ENCODE results near the gene LTBP1. TPM values are rescaled to one million over a fixed set of nuclear protein-coding genes. Genes with fewer than 3 reads are reported as not detected.

The LTBP1 gene
- total and polyA plus RNA-seq, 2 of the 13 experiments (the other 11 are each of a cell fraction or from before 2014, with no cell fraction given), result 0.12 to 0.22 TPM

- ChIA-PET POLR2A (no interaction called here), CTCF (ENCODE audit: low intra/inter-chr PET ratio, low total read pairs) (no interaction called here)
- Histone ChIP-seq H3K27ac (ENCODE audit: extremely low read length, insufficient read depth, low read length) (no peak overlapping the region), H2AFZ (ENCODE audit: low read length) (no peak overlapping the region), H4K20me1 (ENCODE audit: insufficient read depth, low read length) (no peaks in the 10 kb centered on the region), H3K9ac (ENCODE audit: insufficient read depth, low read depth, low read length) (no peak overlapping the region), H3K4me3 (replicated peaks in 1 of 3; ENCODE audit: insufficient read depth in 1 of 3, low read depth in 2 of 3, low read length in 3 of 3) (no peak overlapping the region), H3K79me2 (ENCODE audit: insufficient read depth, low read length) (no peaks in the 10 kb centered on the region), H3K4me1 (ENCODE audit: insufficient read depth, low read length) (no peaks in the 10 kb centered on the region), H3K4me2 (ENCODE audit: low read depth, low read length) (no peak overlapping the region), H3K27me3 (ENCODE audit: control insufficient read depth in 1 of 2, insufficient read depth in 2 of 2, low read length in 2 of 2) (peaks cover 0 to 3% of the 10 kb centered on the region in 2 experiments; a peak in 2 of 5 replicates), H3K36me3 (replicated peaks in 1 of 2; ENCODE audit: control insufficient read depth in 1 of 2, insufficient read depth in 2 of 2, low read length in 2 of 2) (no peaks in the 10 kb centered on the region), H3K9me3 (ENCODE audit: low read length) (no peaks in the 10 kb centered on the region)
- no TSS peak for BruUV-seq (replicated peaks)
- FAIRE-seq (no peak), DNase-seq (ENCODE audit: low spot score) (no peak), ATAC-seq (no peak)
- intact Hi-C loops (cut with micrococcal nuclease; ENCODE audit: unreplicated experiment), result no loop called here
- in situ Hi-C loops (cut with HindIII; ENCODE audit: extremely low pct_ligation_motif_present, low pct_unique_long_range_greater_than_20kb), result no loop called here
- 0% methylated on average over 1 of the region's 1 CpG for WGBS (ENCODE audit: low lambda C conversion rate)
- no peak for TF ChIP-seq BORCS8-MEF2B (CRISPR knock-in tag; IDR thresholded peaks at IDR 0.05)
- TF ChIP-seq ZNF275 (CRISPR knock-in tag; IDR thresholded peaks at IDR 0.05; ENCODE audit: borderline replicate concordance), result no peak
- no peak for TF ChIP-seq ZNF530 (CRISPR knock-in tag; IDR thresholded peaks at IDR 0.05; ENCODE audit: low read depth)
- TF ChIP-seq NFKB2 (CRISPR knock-in tag; IDR thresholded peaks at IDR 0.05; ENCODE audit: borderline replicate concordance), result no peak
- TF ChIP-seq ZNF746 (CRISPR knock-in tag; IDR thresholded peaks at IDR 0.05), result no peak
- TF ChIP-seq ZNF468 (CRISPR knock-in tag; IDR thresholded peaks at IDR 0.05), result no peak
- TF ChIP-seq PATZ1 (CRISPR knock-in tag; IDR thresholded peaks at IDR 0.05), result no peak
- TF ChIP-seq RORA (CRISPR knock-in tag; IDR thresholded peaks at IDR 0.05), result no peak
- TF ChIP-seq ZBTB8A (CRISPR knock-in tag; IDR thresholded peaks at IDR 0.05; ENCODE audit: borderline replicate concordance, low read depth), result no peak
- TF ChIP-seq ZSCAN30 (CRISPR knock-in tag; IDR thresholded peaks at IDR 0.05), result no peak
- TF ChIP-seq ZNF773 (CRISPR knock-in tag; IDR thresholded peaks at IDR 0.05; ENCODE audit: borderline replicate concordance), result no peak
- TF ChIP-seq ZBTB14 (CRISPR knock-in tag; IDR thresholded peaks at IDR 0.05), result no peak
- TF ChIP-seq CHCHD3 (CRISPR knock-in tag; IDR thresholded peaks at IDR 0.05), result no peak
Observed at GRCh38 chr2:33316328-33316727, 369.6 kb downstream of the LTBP1 start.

Data from HepG2 (cell line).